ENCODE results near the gene RABL3. TPM values are rescaled to one million over a fixed set of nuclear protein-coding genes. Genes with fewer than 3 reads are reported as not detected.

The RABL3 gene
- total RNA-seq, 1 donor from 2014 or later, result 25.0 TPM

GRCh38 chr3:120780977-120781376, 38.7 kb upstream of the RABL3 start:
- no peaks in the 10 kb centered on the region for H3F3A ChIP-seq (ENCODE audit: low read depth)

GRCh38 chr3:120778776-120779175, 36.5 kb upstream of the RABL3 start:
- no peak for DNase-seq (ENCODE audit: low spot score)
- no peaks in the 10 kb centered on the region for H3K9me3 Mint-ChIP-seq
- no peak overlapping the region for H3K4me3 Mint-ChIP-seq
- no peak overlapping the region for H3K4me3 ChIP-seq
- no peaks in the 10 kb centered on the region for H3K4me1 Mint-ChIP-seq
- H3K36me3 ChIP-seq, result peaks cover 15% of the 10 kb centered on the region
- H3K79me2 ChIP-seq (ENCODE audit: low read depth), result no peaks in the 10 kb centered on the region
- no peak overlapping the region for H3K27ac Mint-ChIP-seq
- no peaks in the 10 kb centered on the region for H3K4me1 ChIP-seq
- H3F3A ChIP-seq (ENCODE audit: low read depth), result no peaks in the 10 kb centered on the region
- H3K27ac ChIP-seq, result no peak overlapping the region
- no peak overlapping the region for H2AFZ ChIP-seq (replicated peaks)
- H3K9ac ChIP-seq, result no peak overlapping the region
- H3K36me3 Mint-ChIP-seq, result peaks cover 13% of the 10 kb centered on the region
- H3K4me2 ChIP-seq, result no peak overlapping the region
- H4K20me1 ChIP-seq (ENCODE audit: low read depth), result no peaks in the 10 kb centered on the region
- no peaks in the 10 kb centered on the region for H3K27me3 Mint-ChIP-seq (ENCODE audit: insufficient read depth, low read depth)
- no peaks in the 10 kb centered on the region for H3K27me3 ChIP-seq
- no peaks in the 10 kb centered on the region for H3K9me3 ChIP-seq (ENCODE audit: low read depth)
- TF ChIP-seq EZH2 (IDR thresholded peaks at IDR 0.05) (no peak), CTCF (IDR thresholded peaks at IDR 0.05) (no peak), EZH2phosphoT487 (IDR thresholded peaks at IDR 0.05) (no peak)

More at GRCh38 chr3:120780977-120781376, 38.7 kb upstream of the RABL3 start:
- no peak overlapping the region for H3K27ac ChIP-seq
- Mint-ChIP-seq H3K36me3 (peaks cover 13% of the 10 kb centered on the region), H3K4me3 (no peak overlapping the region), H3K27ac (no peak overlapping the region), H3K4me1 (no peaks in the 10 kb centered on the region), H3K27me3 (ENCODE audit: insufficient read depth, low read depth) (no peaks in the 10 kb centered on the region), H3K9me3 (no peaks in the 10 kb centered on the region)
- H3K9me3 ChIP-seq (ENCODE audit: low read depth), result no peaks in the 10 kb centered on the region
- DNase-seq (ENCODE audit: low spot score), result no peak
- H3K9ac ChIP-seq, result no peak overlapping the region
- H3K36me3 ChIP-seq, result peaks cover 15% of the 10 kb centered on the region
- no peaks in the 10 kb centered on the region for H4K20me1 ChIP-seq (ENCODE audit: low read depth)
- H3K79me2 ChIP-seq (ENCODE audit: low read depth), result no peaks in the 10 kb centered on the region
- no peak for TF ChIP-seq EZH2phosphoT487 (IDR thresholded peaks at IDR 0.05)
- TF ChIP-seq EZH2 (IDR thresholded peaks at IDR 0.05), result no peak
- no peak for TF ChIP-seq CTCF (IDR thresholded peaks at IDR 0.05)
- no peaks in the 10 kb centered on the region for H3K4me1 ChIP-seq
- H3K4me2 ChIP-seq, result no peak overlapping the region
- H3K4me3 ChIP-seq, result no peak overlapping the region
- no peaks in the 10 kb centered on the region for H3K27me3 ChIP-seq
- H2AFZ ChIP-seq (replicated peaks), result no peak overlapping the region

- Histone ChIP-seq H3K4me1 (no peaks in the 10 kb centered on the region), H3K4me2 (no peak overlapping the region), H3F3A (ENCODE audit: low read depth) (no peaks in the 10 kb centered on the region), H3K4me3 (no peak overlapping the region), H4K20me1 (ENCODE audit: low read depth) (no peaks in the 10 kb centered on the region), H3K9ac (no peak overlapping the region), H3K36me3 (peaks cover 7% of the 10 kb centered on the region), H3K9me3 (ENCODE audit: low read depth) (no peaks in the 10 kb centered on the region), H2AFZ (replicated peaks) (no peak overlapping the region), H3K27ac (no peak overlapping the region), H3K79me2 (ENCODE audit: low read depth) (no peaks in the 10 kb centered on the region), H3K27me3 (no peaks in the 10 kb centered on the region)
- TF ChIP-seq EZH2phosphoT487 (IDR thresholded peaks at IDR 0.05), result no peak
- TF ChIP-seq CTCF (IDR thresholded peaks at IDR 0.05), result no peak
- TF ChIP-seq EZH2 (IDR thresholded peaks at IDR 0.05), result no peak
- H3K36me3 Mint-ChIP-seq, result peaks cover 9% of the 10 kb centered on the region
- no peak overlapping the region for H3K4me3 Mint-ChIP-seq
- no peak overlapping the region for H3K27ac Mint-ChIP-seq
- H3K4me1 Mint-ChIP-seq, result no peaks in the 10 kb centered on the region
- H3K27me3 Mint-ChIP-seq (ENCODE audit: insufficient read depth, low read depth), result no peaks in the 10 kb centered on the region
- DNase-seq (ENCODE audit: low spot score), result no peak
- no peaks in the 10 kb centered on the region for H3K9me3 Mint-ChIP-seq
These were observed 33.1 kb upstream of the RABL3 start for GRCh38 chr3:120775411-120775810.

All from neural progenitor cell (in vitro differentiated cells).